HCT116 (cell line): ENCODE measurements around the gene SMG5.

Experiments
- CTCF ChIP-seq, 3 experiments: fragments of 200-600 bp in 1 of 3; sonication (generic) in 1 of 3; IDR thresholded peaks in 2 of 3; conservative IDR thresholded peaks in 1 of 3; 2 replicates each; pipeline ENCODE4 v1.5.1; 2012 to 2017; ENCODE audit warnings: low read depth in 2 of 3, low read length in 2 of 3, antibody characterized with exemption in 1 of 3, borderline replicate concordance in 1 of 3, control low read depth in 1 of 3, mild to moderate bottlenecking in 1 of 3, mixed read lengths in 1 of 3, mixed run types in 1 of 3, moderate library complexity in 1 of 3; ENCODE audit not compliant: insufficient read depth in 1 of 3
- JUND ChIP-seq: IDR thresholded peaks from 2 replicates; pipeline ENCODE4 v1.6.1; 2012
- POLR2A ChIP-seq: IDR thresholded peaks from 2 replicates; pipeline ENCODE4 v1.7.0; 2011; ENCODE audit warnings: borderline replicate concordance; ENCODE audit not compliant: insufficient read depth, insufficient read length; ENCODE audit errors: extremely low read depth
- POLR2AphosphoS5 ChIP-seq: IDR thresholded peaks from 2 replicates; pipeline ENCODE4 v1.6.1; 2011; ENCODE audit warnings: mild to moderate bottlenecking, low read depth, low read length, moderate library complexity
- RAD21 ChIP-seq: IDR thresholded peaks from 2 replicates; pipeline ENCODE4 v1.6.1; 2012; ENCODE audit warnings: low read depth, mild to moderate bottlenecking
- REST ChIP-seq: IDR thresholded peaks from 2 replicates; pipeline ENCODE4 v1.6.1; 2012; ENCODE audit warnings: low read depth
- SIN3A ChIP-seq: IDR thresholded peaks from 2 replicates; pipeline ENCODE4 v1.6.1; 2012; ENCODE audit warnings: low read depth
- YY1 ChIP-seq: IDR thresholded peaks from 2 replicates; pipeline ENCODE4 v1.6.1; 2011; ENCODE audit warnings: low read length, low read depth, moderate library complexity, mild to moderate bottlenecking; ENCODE audit not compliant: insufficient replicate concordance; ENCODE audit errors: extremely low read depth
- ZFX ChIP-seq: fragments of 450-650 bp; IDR thresholded peaks from 2 replicates; pipeline ENCODE4 v1.6.1; 2017

GRCh38 chr1:156293098-156293434, 10.4 kb upstream of the SMG5 start:
- TF ChIP-seq CTCF (IDR thresholded peaks at IDR 0.05 in 2 of 3, conservative IDR thresholded peaks at IDR 0.05 in 1 of 3; ENCODE audit: borderline replicate concordance in 1 of 3, insufficient read depth in 1 of 3, low read depth in 2 of 3, low read length in 2 of 3) (no peak), YY1 (no peak), JUND (no peak), RAD21 (no peak), SIN3A (no peak), POLR2AphosphoS5 (no peak), POLR2A (no peak), ZFX (no peak), REST (no peak)
